Breast epithelium (tissue), 4 donors: ENCODE measurements around the gene HYOU1. TPM values are rescaled to one million over a fixed set of nuclear protein-coding genes. Genes with fewer than 3 reads are reported as not detected.
"Not testable (repeated sequence)": the region's sequence is repeated elsewhere in the genome, so short reads cannot be mapped to it uniquely, and the experiment has no call there.

Source experiments
- DNase-seq, 2 donors: peaks; one replicate each; pipeline ENCODE4 v3.0.0-alpha.2; 2019; ENCODE audit warnings: low spot score in 2 of 2
- H3K27ac ChIP-seq, 2 donors: fragments of 200-600 bp; sonication (generic) in 1 of 2; one replicate each; pipeline ENCODE4 v1.5.1; 2016 to 2019; ENCODE audit warnings: mild to moderate bottlenecking in 1 of 2
- H3K27me3 ChIP-seq, 2 donors: fragments of 200-600 bp; sonication (generic) in 1 of 2; one replicate each; pipeline versions ENCODE4 v1.5.1 to v1.6.0; 2017 to 2019; ENCODE audit warnings: control low read depth in 1 of 2, mild to moderate bottlenecking in 1 of 2
- H3K36me3 ChIP-seq: fragments of 200-600 bp; one replicate; pipeline ENCODE4 v1.5.1; 2019
- H3K4me1 ChIP-seq, 2 donors: fragments of 200-600 bp; sonication (generic); one replicate each; pipeline ENCODE4 v1.5.1; 2016 to 2019; ENCODE audit warnings: control low read depth in 1 of 2
- H3K4me3 ChIP-seq, 3 donors: fragments of 200-600 bp; sonication (generic); 1 replicate in 2 of 3; 2 replicates in 1 of 3; pipeline ENCODE4 v1.5.1; 2016 to 2019; ENCODE audit warnings: mild to moderate bottlenecking in 3 of 3, moderate library complexity in 2 of 3
- H3K9me3 ChIP-seq, 2 donors: fragments of 200-600 bp; sonication (generic) in 1 of 2; one replicate each; pipeline ENCODE4 v1.5.1; 2016 to 2019; ENCODE audit warnings: control low read depth in 1 of 2
- CTCF ChIP-seq, 3 donors: fragments of 450-650 bp; IDR thresholded peaks; one replicate each; pipeline ENCODE4 v1.5.1; 2016 to 2017; ENCODE audit warnings: antibody characterized with exemption in 3 of 3, mild to moderate bottlenecking in 3 of 3, moderate library complexity in 3 of 3
- POLR2A ChIP-seq: fragments of 450-650 bp; IDR thresholded peaks from one replicate; pipeline ENCODE4 v1.6.1; 2016; ENCODE audit warnings: antibody characterized with exemption, mild to moderate bottlenecking, moderate library complexity
- POLR2AphosphoS5 ChIP-seq, 3 donors: sonication (generic); formaldehyde crosslinking; IDR thresholded peaks; one replicate each; pipeline ENCODE4 v1.6.1; 2017; ENCODE audit warnings: antibody characterized with exemption in 3 of 3
- intact Hi-C: fragments of 100-400 bp; cut with DNase I; formaldehyde crosslinking; loops from one replicate; pipeline ENCODE4 v1.15.1; 2023; ENCODE audit warnings: low total_unique reads
- total RNA-seq, 3 donors: library from RNA; depleted of rRNA; stranded (reverse); fragments of >200 nt; gene quantifications; one replicate each; pipeline ENCODE4 v1.1.0, GENCODE V29; 2016

Gene HYOU1, protein sequence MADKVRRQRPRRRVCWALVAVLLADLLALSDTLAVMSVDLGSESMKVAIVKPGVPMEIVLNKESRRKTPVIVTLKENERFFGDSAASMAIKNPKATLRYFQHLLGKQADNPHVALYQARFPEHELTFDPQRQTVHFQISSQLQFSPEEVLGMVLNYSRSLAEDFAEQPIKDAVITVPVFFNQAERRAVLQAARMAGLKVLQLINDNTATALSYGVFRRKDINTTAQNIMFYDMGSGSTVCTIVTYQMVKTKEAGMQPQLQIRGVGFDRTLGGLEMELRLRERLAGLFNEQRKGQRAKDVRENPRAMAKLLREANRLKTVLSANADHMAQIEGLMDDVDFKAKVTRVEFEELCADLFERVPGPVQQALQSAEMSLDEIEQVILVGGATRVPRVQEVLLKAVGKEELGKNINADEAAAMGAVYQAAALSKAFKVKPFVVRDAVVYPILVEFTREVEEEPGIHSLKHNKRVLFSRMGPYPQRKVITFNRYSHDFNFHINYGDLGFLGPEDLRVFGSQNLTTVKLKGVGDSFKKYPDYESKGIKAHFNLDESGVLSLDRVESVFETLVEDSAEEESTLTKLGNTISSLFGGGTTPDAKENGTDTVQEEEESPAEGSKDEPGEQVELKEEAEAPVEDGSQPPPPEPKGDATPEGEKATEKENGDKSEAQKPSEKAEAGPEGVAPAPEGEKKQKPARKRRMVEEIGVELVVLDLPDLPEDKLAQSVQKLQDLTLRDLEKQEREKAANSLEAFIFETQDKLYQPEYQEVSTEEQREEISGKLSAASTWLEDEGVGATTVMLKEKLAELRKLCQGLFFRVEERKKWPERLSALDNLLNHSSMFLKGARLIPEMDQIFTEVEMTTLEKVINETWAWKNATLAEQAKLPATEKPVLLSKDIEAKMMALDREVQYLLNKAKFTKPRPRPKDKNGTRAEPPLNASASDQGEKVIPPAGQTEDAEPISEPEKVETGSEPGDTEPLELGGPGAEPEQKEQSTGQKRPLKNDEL
- 10 to 100 TPM; 37.0 to 73.7 (median 57.5) TPM for total RNA-seq

GRCh38 chr11:119057000-119057769 is at the start of gene HYOU1:
HYOU1 (minus strand) TSS chr11:119057205; CDS start chr11:119056160, 1,045 bp downstream.
- TF ChIP-seq CTCF (IDR thresholded peaks at IDR 0.05) (peak in 1 of 3 donors; percentile 10), POLR2AphosphoS5 (IDR thresholded peaks at IDR 0.05) (peak; percentile 26 to 72 (median 65)), POLR2A (peak; percentile 33)
- intact Hi-C loops = no loop called here
- H3K27ac ChIP-seq = peak within 1 kb of the TSS; percentile 86 to 89
- peak within 1 kb of the TSS; percentile 78 to 96 (median 90) for H3K4me3 ChIP-seq
- no peaks in the 10 kb centered on the region for H3K9me3 ChIP-seq
- DNase-seq = peak; percentile 98 to 99
- no peaks in the 10 kb centered on the region for H3K36me3 ChIP-seq
- no peaks in the 10 kb centered on the region for H3K27me3 ChIP-seq
- H3K4me1 ChIP-seq = peaks cover 7 to 16% of the 10 kb centered on the region in 2 donors

- H3K4me3 ChIP-seq = no peak overlapping the region
- DNase-seq = no peak
- peaks cover 8 to 17% of the 10 kb centered on the region in 2 donors for H3K4me1 ChIP-seq
- no peaks in the 10 kb centered on the region for H3K36me3 ChIP-seq
- peak overlapping the region; percentile 94 to 97 for H3K27ac ChIP-seq
- intact Hi-C loops = no loop called here
- no peaks in the 10 kb centered on the region for H3K9me3 ChIP-seq
- TF ChIP-seq POLR2AphosphoS5 (IDR thresholded peaks at IDR 0.05) (no peak), POLR2A (no peak), CTCF (IDR thresholded peaks at IDR 0.05) (no peak)
- no peaks in the 10 kb centered on the region for H3K27me3 ChIP-seq
Observed at GRCh38 chr11:119103793-119104192, 46.8 kb upstream of the HYOU1 start.

DNA sequence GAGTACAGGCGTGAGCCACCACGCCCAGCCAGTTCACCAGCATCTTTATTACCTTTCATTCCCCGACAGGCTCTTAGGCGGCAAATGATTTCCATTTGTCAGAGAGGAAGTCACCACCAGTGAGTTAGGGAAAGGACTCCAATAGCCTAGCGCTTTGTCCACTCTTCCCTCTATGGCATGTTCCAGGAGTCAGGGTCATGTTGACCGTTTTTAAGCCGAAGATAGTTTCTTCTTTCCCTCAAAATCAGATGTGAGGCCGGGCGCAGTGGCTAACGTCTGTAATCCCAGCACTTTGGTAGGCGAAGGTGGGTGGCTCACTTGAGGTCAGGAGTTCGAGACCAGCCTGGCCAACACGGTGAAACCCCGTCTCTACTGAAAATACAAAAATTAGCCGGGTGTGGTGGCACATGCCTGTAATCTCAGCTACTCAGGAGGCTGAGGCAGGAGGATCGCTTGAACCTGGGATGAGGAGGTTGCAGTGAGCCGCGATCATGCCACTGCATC is 46.2 kb upstream of the HYOU1 start:
- Histone ChIP-seq H3K27ac (peak overlapping the region; percentile 94 to 97), H3K4me1 (peaks cover 5 to 17% of the 10 kb centered on the region in 2 donors), H3K4me3 (peak overlapping the region; percentile 75 to 97 (median 83))
- H3K36me3 ChIP-seq, H3K9me3 ChIP-seq, H3K27me3 ChIP-seq, intact Hi-C loops, DNase-seq: not testable (repeated sequence)

DNA sequence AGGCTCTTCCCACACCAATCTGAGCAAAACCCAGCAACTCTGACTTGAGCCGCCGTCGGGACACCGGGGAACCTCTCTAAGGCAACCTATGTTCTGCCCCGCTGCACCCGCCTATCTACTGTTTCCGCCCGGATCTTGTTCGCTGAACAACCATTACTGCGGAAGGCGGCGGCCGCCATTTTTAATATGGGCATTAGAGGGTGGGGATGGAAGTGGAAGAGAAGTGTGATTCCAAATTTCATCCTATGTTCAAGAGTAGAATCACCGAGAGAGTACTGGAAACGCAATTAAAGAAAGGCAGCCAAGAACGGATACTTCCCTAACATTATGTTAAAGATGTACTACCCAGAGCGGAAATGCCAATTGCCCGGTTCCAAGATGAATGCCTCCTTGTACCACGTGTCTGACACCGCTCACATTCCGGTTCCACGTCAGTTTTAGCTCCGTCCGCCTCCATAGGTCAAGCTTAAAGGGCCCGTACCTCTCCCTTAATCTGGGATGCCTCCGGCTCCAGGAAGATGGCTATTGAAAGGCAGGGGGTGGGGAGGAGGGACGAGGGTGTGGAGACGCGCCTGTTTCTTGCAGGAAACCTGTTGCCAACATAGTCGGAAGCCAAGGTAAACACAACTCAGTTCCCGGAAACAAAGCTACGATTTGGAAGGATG is 44.9 kb upstream of the HYOU1 start, which contains the start of gene DPAGT1:
DPAGT1 (minus strand) TSS at position 95 of the 665 bp plus-strand sequence. CDS start 198 bp downstream, outside the sequence.
- Histone ChIP-seq H3K27ac (peak within 1 kb of the TSS; percentile 94 to 97), H3K9me3 (no peaks in the 10 kb centered on the region), H3K36me3 (peaks cover 11% of the 10 kb centered on the region), H3K27me3 (no peaks in the 10 kb centered on the region), H3K4me1 (peaks cover 4 to 17% of the 10 kb centered on the region in 2 donors), H3K4me3 (peak within 1 kb of the TSS; percentile 75 to 97 (median 83))
- TF ChIP-seq POLR2A (no peak), POLR2AphosphoS5 (IDR thresholded peaks at IDR 0.05) (peak; percentile 56 to 74 (median 69)), CTCF (IDR thresholded peaks at IDR 0.05) (peak in 1 of 3 donors; percentile 8)
- DNase-seq = peak; percentile 88 to 96
- intact Hi-C loops = no loop called here
